ENCODE results near the gene BHLHE23. TPM values are rescaled to one million over a fixed set of nuclear protein-coding genes. Genes with fewer than 3 reads are reported as not detected.
"Not testable (repeated sequence)": the region's sequence is repeated elsewhere in the genome, so short reads cannot be mapped to it uniquely, and the experiment has no call there.

Gene BHLHE23
- total RNA-seq, 2 donors from 2014 or later: not detected

GRCh38 chr20:63036291-63036690 is 29.5 kb upstream of the BHLHE23 start:
- 8 to 27% methylated on average over 11 to 19 of the region's 19 CpGs for WGBS, 2 donors

GRCh38 chr20:63035603-63036185 is 28.9 kb upstream of the BHLHE23 start:
- WGBS, 2 donors: 68 to 69% methylated on average over 16 to 23 of the region's 23 CpGs
- intact Hi-C loops (cut with DNase I): no loop called here
- Histone ChIP-seq H3K27me3 (peaks cover 0 to 7% of the 10 kb centered on the region in 2 donors), H3K27ac (no peak overlapping the region), H3K9me3 (no peaks in the 10 kb centered on the region), H3K4me3 (no peak overlapping the region), H3K36me3 (replicated peaks in 1 of 2; ENCODE audit: insufficient read depth in 1 of 2, low read depth in 2 of 2) (no peaks in the 10 kb centered on the region), H3K4me1 (peaks cover 8% of the 10 kb centered on the region)
- DNase-seq (no peak), ATAC-seq (no peak)
- TF ChIP-seq POLR2A (IDR thresholded peaks at IDR 0.05): no peak
- no peak for TF ChIP-seq CTCF (IDR thresholded peaks at IDR 0.05)

More at GRCh38 chr20:63036291-63036690, 29.5 kb upstream of the BHLHE23 start:
- no peak for DNase-seq
- Histone ChIP-seq H3K9me3 (no peaks in the 10 kb centered on the region), H3K27ac (no peak overlapping the region), H3K4me3 (no peak overlapping the region), H3K36me3 (replicated peaks in 1 of 2; ENCODE audit: insufficient read depth in 1 of 2, low read depth in 2 of 2) (no peaks in the 10 kb centered on the region), H3K4me1 (peaks cover 8% of the 10 kb centered on the region), H3K27me3 (peaks cover 0 to 7% of the 10 kb centered on the region in 2 donors)
- TF ChIP-seq CTCF (IDR thresholded peaks at IDR 0.05) (no peak), POLR2A (IDR thresholded peaks at IDR 0.05) (no peak)
- intact Hi-C loops (cut with DNase I): no loop called here
- no peak for ATAC-seq

GRCh38 chr20:63034710-63035602 is 28.2 kb upstream of the BHLHE23 start:
- WGBS, 2 donors: 68 to 70% methylated on average over 7 to 31 of the region's 44 CpGs
- H3K27me3 ChIP-seq; ATAC-seq; intact Hi-C loops (cut with DNase I); DNase-seq; H3K27ac ChIP-seq; H3K36me3 ChIP-seq (replicated peaks in 1 of 2; ENCODE audit: insufficient read depth in 1 of 2, low read depth in 2 of 2); H3K4me3 ChIP-seq; H3K9me3 ChIP-seq; H3K4me1 ChIP-seq: not testable (repeated sequence)

GRCh38 chr20:63033794-63034709 is 27.3 kb upstream of the BHLHE23 start:
- WGBS, 2 donors: 58 to 73% methylated on average over 29 to 33 of the region's 33 CpGs
- no peak overlapping the region for H3K4me3 ChIP-seq
- no peaks in the 10 kb centered on the region for H3K36me3 ChIP-seq (replicated peaks in 1 of 2; ENCODE audit: insufficient read depth in 1 of 2, low read depth in 2 of 2)
- H3K27me3 ChIP-seq: peaks cover 0 to 7% of the 10 kb centered on the region in 2 donors
- ATAC-seq: no peak
- intact Hi-C loops (cut with DNase I): no loop called here
- no peaks in the 10 kb centered on the region for H3K9me3 ChIP-seq
- TF ChIP-seq POLR2A (IDR thresholded peaks at IDR 0.05) (no peak), CTCF (IDR thresholded peaks at IDR 0.05) (no peak)
- H3K27ac ChIP-seq: no peak overlapping the region
- H3K4me1 ChIP-seq: peaks cover 8% of the 10 kb centered on the region
- DNase-seq: no peak

All from body of pancreas (tissue), 4 donors.